PFSK-1 (cell line): ENCODE measurements around the gene FAM136A.

Experiments used
- FOXP2 ChIP-seq: optimal IDR thresholded peaks from 2 replicates; pipeline ENCODE3; 2011; ENCODE audit warnings: borderline replicate concordance, control low read depth, inconsistent platforms; ENCODE audit not compliant: insufficient read depth; ENCODE audit errors: extremely low read length, extremely low read depth
- POLR2AphosphoS5 ChIP-seq: IDR thresholded peaks from 2 replicates; pipeline ENCODE4 v1.6.1; 2012; ENCODE audit warnings: low read depth, mild to moderate bottlenecking, control low read depth, low read length, moderate library complexity
- SIN3A ChIP-seq: IDR thresholded peaks from 2 replicates; pipeline ENCODE4 v1.6.1; 2012; ENCODE audit warnings: mild to moderate bottlenecking, low read length, moderate library complexity, borderline replicate concordance; ENCODE audit not compliant: insufficient read depth
- TAF1 ChIP-seq: IDR thresholded peaks from 2 replicates; pipeline ENCODE4 v1.6.1; 2012; ENCODE audit warnings: low read length, control low read depth, borderline replicate concordance; ENCODE audit not compliant: insufficient read depth
- TF ChIP-seq, protein P1 (sequence below), 2 experiments: IDR thresholded peaks; 2 replicates each; pipeline versions ENCODE4 v1.6.1 to v1.8.0; 2011 to 2012; ENCODE audit warnings: low read depth in 2 of 2, low read length in 2 of 2, control low read depth in 1 of 2, inconsistent platforms in 1 of 2, mild to moderate bottlenecking in 1 of 2, moderate library complexity in 1 of 2; ENCODE audit not compliant: insufficient read depth in 1 of 2

DNA sequence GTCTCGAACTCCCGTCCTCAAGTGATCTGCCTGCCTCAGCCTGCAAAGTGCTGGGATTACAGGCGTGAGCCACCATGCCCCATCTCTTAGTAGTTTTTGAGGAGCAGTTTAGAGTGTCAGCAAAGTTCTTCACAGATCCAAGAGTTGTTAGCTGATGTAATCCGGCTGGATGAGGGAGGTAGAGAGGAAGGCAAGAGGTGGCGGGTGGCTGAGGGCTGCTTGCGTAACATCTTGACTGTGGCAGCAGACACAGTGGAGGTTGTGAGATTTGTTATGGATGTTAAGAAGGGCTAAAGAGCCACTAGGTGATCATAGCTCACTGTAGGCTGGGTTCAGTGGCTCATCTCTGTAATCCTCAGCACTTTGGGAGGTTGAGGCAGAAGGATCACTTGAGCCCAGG is 19.5 kb upstream of the FAM136A start:
- TF ChIP-seq POLR2AphosphoS5 (no peak), FOXP2 (no peak), TAF1 (no peak), SIN3A (no peak)
- TF ChIP-seq, protein P1, sequence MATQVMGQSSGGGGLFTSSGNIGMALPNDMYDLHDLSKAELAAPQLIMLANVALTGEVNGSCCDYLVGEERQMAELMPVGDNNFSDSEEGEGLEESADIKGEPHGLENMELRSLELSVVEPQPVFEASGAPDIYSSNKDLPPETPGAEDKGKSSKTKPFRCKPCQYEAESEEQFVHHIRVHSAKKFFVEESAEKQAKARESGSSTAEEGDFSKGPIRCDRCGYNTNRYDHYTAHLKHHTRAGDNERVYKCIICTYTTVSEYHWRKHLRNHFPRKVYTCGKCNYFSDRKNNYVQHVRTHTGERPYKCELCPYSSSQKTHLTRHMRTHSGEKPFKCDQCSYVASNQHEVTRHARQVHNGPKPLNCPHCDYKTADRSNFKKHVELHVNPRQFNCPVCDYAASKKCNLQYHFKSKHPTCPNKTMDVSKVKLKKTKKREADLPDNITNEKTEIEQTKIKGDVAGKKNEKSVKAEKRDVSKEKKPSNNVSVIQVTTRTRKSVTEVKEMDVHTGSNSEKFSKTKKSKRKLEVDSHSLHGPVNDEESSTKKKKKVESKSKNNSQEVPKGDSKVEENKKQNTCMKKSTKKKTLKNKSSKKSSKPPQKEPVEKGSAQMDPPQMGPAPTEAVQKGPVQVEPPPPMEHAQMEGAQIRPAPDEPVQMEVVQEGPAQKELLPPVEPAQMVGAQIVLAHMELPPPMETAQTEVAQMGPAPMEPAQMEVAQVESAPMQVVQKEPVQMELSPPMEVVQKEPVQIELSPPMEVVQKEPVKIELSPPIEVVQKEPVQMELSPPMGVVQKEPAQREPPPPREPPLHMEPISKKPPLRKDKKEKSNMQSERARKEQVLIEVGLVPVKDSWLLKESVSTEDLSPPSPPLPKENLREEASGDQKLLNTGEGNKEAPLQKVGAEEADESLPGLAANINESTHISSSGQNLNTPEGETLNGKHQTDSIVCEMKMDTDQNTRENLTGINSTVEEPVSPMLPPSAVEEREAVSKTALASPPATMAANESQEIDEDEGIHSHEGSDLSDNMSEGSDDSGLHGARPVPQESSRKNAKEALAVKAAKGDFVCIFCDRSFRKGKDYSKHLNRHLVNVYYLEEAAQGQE (IDR thresholded peaks at IDR 0.05; ENCODE audit: insufficient read depth in 1 of 2, low read depth in 2 of 2, low read length in 2 of 2) = no peak
